ENCODE data around the gene ZNF273.

DNA sequence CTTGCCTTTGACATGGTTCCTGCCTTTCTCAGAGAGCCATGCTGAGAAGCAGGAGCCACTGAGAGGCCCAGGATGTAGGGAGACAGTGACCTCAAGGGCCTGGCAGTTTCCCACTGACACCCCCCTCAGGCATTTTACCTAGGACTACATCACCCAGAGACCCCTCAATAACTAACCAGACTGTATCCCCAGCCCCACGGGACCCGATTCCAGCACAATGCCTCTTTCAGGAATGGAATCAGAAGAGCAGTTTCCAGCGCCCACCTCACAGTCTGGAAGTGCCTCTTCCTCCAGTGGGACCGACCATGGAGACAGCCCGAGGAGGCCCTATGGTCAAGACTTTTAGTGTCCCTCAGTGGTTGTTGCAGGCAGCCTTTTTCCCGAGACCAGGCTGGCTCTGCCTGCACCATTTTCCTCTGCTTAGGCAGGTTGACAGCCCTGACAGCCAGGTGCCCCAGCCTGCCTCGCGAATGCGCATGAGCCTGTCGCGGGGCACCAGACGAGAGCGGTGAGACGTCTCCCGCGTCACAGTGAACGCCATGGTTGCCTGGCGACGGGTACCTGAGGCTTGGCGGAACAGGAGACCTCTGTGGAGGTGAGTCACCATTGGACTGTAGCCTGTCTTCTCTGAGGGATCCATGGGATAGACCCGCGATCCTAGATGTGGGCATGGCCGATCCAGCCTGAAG, 28.4 kb upstream of the ZNF273 start:
- TF ChIP-seq, protein P1, sequence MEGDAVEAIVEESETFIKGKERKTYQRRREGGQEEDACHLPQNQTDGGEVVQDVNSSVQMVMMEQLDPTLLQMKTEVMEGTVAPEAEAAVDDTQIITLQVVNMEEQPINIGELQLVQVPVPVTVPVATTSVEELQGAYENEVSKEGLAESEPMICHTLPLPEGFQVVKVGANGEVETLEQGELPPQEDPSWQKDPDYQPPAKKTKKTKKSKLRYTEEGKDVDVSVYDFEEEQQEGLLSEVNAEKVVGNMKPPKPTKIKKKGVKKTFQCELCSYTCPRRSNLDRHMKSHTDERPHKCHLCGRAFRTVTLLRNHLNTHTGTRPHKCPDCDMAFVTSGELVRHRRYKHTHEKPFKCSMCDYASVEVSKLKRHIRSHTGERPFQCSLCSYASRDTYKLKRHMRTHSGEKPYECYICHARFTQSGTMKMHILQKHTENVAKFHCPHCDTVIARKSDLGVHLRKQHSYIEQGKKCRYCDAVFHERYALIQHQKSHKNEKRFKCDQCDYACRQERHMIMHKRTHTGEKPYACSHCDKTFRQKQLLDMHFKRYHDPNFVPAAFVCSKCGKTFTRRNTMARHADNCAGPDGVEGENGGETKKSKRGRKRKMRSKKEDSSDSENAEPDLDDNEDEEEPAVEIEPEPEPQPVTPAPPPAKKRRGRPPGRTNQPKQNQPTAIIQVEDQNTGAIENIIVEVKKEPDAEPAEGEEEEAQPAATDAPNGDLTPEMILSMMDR (conservative IDR thresholded peaks at IDR 0.05; ENCODE audit: low read length), result no peak
- TF ChIP-seq EZH2phosphoT487 (IDR thresholded peaks at IDR 0.05; ENCODE audit: borderline replicate concordance), result no peak

Data from Loucy (cell line).